H1 (cell line): ENCODE data around the gene CCDC178. TPM values are rescaled to one million over a fixed set of nuclear protein-coding genes. Genes with fewer than 3 reads are reported as not detected.

ENCODE experiments used
- CBX5 ChIP-seq: fragments of 300-800, 300-1000 bp; sonication (generic); IDR thresholded peaks from 2 replicates; pipeline ENCODE4 v1.7.1; 2016; ENCODE audit warnings: antibody characterized with exemption, low read length, low read depth
- EZH2 ChIP-seq: fragments of 200-600 bp; sonication (generic); IDR thresholded peaks from 2 replicates; pipeline ENCODE4 v1.7.1; 2012; ENCODE audit warnings: low read depth, mild to moderate bottlenecking, moderate library complexity, low read length, inconsistent platforms; ENCODE audit not compliant: severe bottlenecking
- FOSL1 ChIP-seq: IDR thresholded peaks from 2 replicates; pipeline ENCODE4 v1.6.1; 2011; ENCODE audit warnings: mild to moderate bottlenecking, low read depth, low read length, moderate library complexity; ENCODE audit not compliant: insufficient read depth
- NANOG ChIP-seq: IDR thresholded peaks from 2 replicates; pipeline ENCODE4 v1.6.1; 2011; ENCODE audit warnings: low read length, low read depth, mild to moderate bottlenecking, inconsistent platforms; ENCODE audit not compliant: insufficient read depth, poor library complexity, severe bottlenecking
- NRF1 ChIP-seq: IDR thresholded peaks from 2 replicates; pipeline ENCODE4 v1.6.1; 2011; ENCODE audit warnings: mild to moderate bottlenecking, low read depth, low read length, improper control_type of control experiment
- POLR2A ChIP-seq, 2 experiments: IDR thresholded peaks; 1 replicate in 1 of 2; 2 replicates in 1 of 2; pipeline ENCODE4 v1.6.1; 2011; ENCODE audit warnings: low read depth in 2 of 2, low read length in 2 of 2, mild to moderate bottlenecking in 2 of 2; ENCODE audit errors: control extremely low read depth in 1 of 2
- RBBP5 ChIP-seq: IDR thresholded peaks from 2 replicates; pipeline ENCODE4 v1.7.1; 2012; ENCODE audit warnings: low read depth, mild to moderate bottlenecking, inconsistent platforms, low read length, moderate library complexity, borderline replicate concordance
- SAP30 ChIP-seq: fragments of 300-600 bp; sonication (generic); IDR thresholded peaks from 2 replicates; pipeline ENCODE4 v1.7.1; 2012; ENCODE audit warnings: low read length, moderate library complexity, mild to moderate bottlenecking, inconsistent platforms; ENCODE audit not compliant: insufficient read depth, insufficient replicate concordance
- polyA plus RNA-seq, 7 experiments: library from polyadenylated mRNA; depleted of rRNA in 3 of 7; stranded (reverse) in 5 of 7; unstranded in 2 of 7; fragments of >200 nt in 5 of 7; fragments of 200-250 nt in 2 of 7; gene quantifications; 1 replicate in 5 of 7; 2 replicates in 1 of 7; 4 replicates in 1 of 7; pipeline versions ENCODE4 v1.2.1 to v1.2.3, GENCODE V29; 2011 to 2013; ENCODE audit warnings: missing spikeins in 2 of 7, mixed read lengths in 2 of 7
- total RNA-seq: library from RNA; stranded (reverse); fragmentation: NEBNext Ultra II Directional; extraction: Animal tissue kit (Norgen Biotek cat#: 25700); gene quantifications from 2 replicates; pipeline ENCODE4 v1.2.1, GENCODE V29; 2021

Gene CCDC178
- total and polyA plus RNA-seq, 2 of the 8 experiments (the other 6 are each of a cell fraction or from before 2014, with no cell fraction given): not detected

- no peak for TF ChIP-seq EZH2
- no peak for TF ChIP-seq NANOG
- TF ChIP-seq POLR2A (IDR thresholded peaks at IDR 0.05; ENCODE audit: control extremely low read depth in 1 of 2, low read depth in 2 of 2, low read length in 2 of 2): no peak
- TF ChIP-seq NRF1: no peak
- no peak for TF ChIP-seq SAP30
- TF ChIP-seq CBX5: no peak
- TF ChIP-seq FOSL1: no peak
- no peak for TF ChIP-seq RBBP5
- TF ChIP-seq, all 59 proteins: peak for 0
Observed at GRCh38 chr18:33115476-33115875, 325.0 kb downstream of the CCDC178 start (continued).
